HG03025 (cell line): ENCODE results near the gene SRRT.
A peak's percentile ranks its signal among the peaks of the same experiment; 100 is the strongest.

Experiments used
- ATAC-seq: cut with Tn5 transposase; IDR thresholded peaks from one replicate; pipeline ENCODE4 v1.9.1; 2021; ENCODE audit warnings: mild to moderate bottlenecking, moderate library complexity; ENCODE audit not compliant: unreplicated experiment, low FRiP score

Gene SRRT, protein sequence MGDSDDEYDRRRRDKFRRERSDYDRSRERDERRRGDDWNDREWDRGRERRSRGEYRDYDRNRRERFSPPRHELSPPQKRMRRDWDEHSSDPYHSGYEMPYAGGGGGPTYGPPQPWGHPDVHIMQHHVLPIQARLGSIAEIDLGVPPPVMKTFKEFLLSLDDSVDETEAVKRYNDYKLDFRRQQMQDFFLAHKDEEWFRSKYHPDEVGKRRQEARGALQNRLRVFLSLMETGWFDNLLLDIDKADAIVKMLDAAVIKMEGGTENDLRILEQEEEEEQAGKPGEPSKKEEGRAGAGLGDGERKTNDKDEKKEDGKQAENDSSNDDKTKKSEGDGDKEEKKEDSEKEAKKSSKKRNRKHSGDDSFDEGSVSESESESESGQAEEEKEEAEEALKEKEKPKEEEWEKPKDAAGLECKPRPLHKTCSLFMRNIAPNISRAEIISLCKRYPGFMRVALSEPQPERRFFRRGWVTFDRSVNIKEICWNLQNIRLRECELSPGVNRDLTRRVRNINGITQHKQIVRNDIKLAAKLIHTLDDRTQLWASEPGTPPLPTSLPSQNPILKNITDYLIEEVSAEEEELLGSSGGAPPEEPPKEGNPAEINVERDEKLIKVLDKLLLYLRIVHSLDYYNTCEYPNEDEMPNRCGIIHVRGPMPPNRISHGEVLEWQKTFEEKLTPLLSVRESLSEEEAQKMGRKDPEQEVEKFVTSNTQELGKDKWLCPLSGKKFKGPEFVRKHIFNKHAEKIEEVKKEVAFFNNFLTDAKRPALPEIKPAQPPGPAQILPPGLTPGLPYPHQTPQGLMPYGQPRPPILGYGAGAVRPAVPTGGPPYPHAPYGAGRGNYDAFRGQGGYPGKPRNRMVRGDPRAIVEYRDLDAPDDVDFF

DNA sequence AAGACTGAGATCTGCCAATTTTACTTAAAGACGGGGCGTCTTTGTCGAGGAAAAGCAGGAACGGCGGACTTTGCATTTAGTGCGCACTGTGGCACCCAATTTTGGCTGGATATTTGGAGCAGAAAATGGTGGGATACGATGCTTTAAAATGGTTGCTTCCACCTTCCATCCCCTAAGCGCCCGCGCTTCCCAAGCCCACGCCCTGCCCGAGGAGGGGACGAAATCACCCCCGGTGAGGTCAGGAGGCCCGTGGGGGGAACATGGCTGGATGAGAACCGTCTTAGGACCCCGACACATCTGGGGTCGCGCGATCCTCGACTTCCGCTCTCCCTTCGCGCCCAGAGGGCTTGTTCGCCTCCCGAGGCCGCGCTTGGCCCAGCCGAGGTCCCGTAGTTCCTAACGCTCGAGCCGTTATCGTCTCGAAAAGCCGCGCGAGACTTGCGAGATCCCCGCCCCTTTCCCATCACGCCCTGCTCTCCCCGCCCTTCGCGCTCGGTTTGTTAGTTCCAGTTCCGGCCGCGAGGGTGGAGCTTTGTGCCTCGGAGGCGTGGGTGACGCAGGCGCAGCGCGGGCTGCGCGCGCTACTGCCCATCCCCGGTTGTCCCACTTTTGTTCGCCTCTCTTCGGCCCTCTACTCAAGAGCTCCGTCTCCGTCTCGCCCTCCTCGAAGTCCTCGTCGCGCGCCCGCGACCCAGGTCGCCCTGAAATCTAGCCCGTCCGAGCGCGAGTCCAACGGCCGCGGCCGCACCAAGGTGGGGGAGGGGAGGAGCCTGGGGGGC, at the start of gene SRRT:
Gene SRRT, plus strand, starts transcription at position 527 of the 779 bp plus-strand sequence. CDS start 488 bp downstream, outside the sequence.
- peak; percentile 79 for ATAC-seq

- no peak for ATAC-seq
These were observed 49.7 kb upstream of the SRRT start for GRCh38 chr7:100825215-100825671.

DNA sequence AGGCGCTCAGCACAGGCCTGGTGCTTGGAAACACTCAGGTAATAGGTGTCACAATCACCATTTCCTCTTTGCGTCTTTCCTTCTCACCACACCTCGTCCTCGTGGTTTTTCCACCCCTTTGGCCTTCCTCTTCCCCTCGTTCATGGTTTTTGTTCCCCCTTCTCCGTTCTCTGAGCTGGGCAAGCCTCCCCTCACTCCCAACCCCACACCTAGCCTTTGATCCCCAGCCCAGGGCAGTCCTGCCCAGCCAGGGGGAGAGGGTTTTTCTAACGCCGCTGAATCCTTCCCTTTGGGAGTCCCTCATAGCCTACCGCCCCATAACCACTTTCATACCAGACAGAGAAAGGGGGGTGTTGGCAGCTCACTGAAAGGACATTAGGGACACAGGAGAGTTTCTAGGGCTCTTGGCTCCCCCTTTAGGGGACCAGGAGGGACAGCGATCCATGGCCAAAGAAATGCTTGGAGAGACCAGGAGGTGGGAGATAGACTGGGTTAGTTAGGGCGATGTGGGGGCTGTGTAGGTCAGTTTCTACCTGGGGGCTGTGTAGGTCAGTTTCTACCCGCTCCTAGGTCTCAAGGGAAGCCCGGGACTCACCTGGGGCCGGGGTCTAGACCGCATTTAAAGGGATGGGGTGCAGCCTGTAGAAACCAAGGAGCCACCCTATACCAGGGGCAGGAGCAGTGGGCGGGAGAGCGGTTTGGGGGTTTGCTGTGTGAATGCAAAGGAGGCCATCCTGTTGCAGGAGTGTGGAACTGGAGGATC, 49.0 kb upstream of the SRRT start:
- no peak for ATAC-seq

DNA sequence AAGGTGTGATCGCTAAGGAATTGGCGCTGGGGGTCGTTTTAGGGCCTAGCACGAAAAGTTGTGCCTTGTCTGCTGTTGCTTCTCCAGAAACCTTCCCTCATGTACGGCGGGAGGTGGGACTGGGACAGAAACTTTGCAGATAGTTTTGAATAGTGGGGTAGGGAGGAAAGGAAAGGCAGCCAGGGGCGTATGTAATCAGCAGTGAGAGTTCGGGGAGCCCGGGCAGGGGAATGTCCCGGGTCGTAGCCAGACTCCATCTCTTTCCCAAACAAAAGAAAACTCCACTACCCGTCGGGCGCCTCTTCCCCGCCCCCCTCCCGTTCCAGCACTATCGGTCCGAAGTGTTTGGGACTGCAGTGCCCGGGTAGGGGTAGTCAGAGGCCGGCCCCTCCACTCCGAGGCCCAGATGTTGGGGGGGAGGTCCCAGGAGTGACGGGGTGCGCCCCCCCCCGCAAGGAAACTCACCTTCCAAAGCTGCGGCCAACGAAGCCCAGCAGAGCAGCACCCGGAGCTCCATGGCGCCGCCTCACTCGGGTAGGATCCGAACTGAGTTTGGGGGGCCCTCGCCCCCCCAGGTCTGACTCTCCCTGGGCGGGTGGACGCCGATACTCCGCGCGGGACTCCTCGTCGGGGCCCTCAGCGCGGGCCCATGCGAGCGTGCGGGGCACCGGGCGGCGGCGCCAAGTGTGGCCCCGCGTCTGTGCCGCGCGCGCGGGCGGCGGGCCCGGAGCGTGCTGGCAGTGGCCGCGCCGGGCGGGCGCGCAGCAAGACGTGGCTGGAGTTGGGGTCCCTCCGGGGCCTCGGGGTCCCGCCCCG, 48.2 kb upstream of the SRRT start:
- ATAC-seq, result no peak

DNA sequence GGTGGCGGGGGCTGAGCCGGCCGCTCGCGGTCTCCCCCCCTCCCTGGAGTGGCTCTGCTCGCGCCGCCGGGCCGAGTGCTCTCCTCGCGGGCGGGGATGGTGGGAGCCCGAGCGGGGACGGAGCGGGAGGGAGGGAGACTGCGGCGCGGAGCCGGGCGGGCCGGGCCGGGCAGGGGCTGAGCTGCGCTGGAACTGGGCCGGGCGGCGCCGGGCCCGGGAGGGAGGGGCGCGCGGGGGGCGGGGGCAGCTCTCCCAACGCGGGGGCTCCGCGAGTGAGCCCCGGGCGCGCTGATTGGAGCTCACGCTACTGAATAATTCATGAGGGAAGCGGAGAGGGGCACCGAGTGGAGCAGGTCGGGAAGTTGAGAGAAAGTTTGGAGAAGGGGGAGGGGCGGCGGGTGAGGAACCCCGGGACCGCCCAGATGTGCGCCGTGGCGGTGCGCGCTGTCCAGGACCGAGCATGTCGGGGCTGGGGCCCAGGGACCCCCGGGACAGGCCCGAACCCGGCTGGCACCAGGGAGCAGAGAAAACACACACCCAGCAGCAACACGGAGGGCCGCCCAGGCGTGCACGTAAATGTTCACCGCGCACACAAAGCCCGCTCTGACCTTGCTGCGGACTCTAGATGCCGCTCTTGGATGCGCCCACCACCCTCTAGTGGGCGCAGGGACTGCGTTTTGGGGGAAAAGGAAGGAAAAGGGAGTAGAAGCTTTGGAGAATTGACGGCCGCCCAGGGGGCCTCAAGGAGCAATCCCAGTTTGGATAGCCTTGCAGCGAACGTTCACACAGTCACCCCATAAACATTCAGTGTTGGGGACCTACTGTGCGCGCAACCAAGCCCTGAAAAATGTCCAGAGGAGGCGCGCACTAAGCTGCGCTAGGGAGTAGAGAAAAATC, 47.3 kb upstream of the SRRT start, which contains the start of gene EPHB4:
Gene EPHB4, minus strand, starts transcription at position 194 of the 897 bp plus-strand sequence. CDS start 493 bp downstream, outside the sequence.
- ATAC-seq, result no peak

DNA sequence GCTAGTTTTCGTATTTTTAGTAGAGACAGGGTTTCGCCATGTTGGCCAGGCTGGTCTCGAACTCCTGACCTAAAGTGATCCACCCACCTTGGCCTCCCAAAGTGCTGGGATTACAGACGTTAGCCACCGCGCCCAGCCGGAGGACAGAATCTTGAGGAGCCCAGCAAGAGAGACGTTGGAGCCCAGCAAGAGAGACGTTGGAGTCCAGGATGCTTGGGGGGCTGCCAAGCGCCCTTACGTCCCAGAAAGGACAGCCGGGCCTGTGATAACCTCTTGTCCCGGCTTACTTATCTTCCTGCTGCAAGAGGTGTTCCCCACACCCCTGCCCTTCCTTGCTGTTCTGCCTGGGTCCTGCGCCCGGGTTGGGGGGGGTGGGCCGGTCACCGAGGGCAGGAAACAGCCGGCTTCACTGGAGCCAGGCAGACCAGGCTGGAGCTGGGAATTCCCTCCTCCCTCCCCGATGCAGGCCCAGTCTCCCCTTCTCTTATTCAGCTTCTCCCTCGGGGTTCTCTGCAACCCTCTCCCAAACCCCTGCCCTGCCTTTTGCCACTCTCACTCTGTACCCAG, 45.7 kb upstream of the SRRT start:
- no peak for ATAC-seq

- ATAC-seq, result no peak
These were observed 44.5 kb upstream of the SRRT start for GRCh38 chr7:100830396-100830795.

DNA sequence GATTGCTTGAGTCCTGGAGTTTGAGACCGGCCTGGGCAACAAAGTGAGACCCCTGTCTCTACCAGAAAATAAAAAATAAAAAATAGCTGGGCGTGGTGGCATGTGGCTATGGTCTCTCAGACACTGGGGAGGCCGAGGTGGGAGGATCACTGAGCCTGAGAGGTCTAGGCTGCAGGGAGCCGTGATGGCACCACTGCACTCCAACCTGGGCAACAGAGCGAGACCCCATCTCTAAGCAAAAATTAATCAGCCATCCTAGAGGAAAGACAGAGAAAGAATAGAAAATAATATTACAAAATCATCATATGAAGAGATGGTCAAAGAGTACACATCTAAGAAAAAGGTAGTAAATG, 42.6 kb upstream of the SRRT start:
- no peak for ATAC-seq

GRCh38 chr7:100835903-100836811, 38.7 kb upstream of the SRRT start:
- no peak for ATAC-seq

DNA sequence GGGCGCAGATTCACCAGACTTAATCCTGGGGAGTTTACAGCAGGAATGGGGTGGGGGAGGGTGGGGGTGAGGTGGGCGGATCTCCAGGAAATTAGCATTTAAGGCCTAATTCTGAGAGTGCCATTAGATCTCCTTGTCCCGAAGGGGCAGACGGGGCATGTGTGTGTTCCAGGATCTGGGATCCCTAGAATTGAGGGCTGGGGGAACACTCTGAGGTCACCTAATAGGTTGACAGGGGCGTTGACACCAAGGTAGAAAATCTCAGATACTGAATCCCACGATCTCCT, 38.1 kb upstream of the SRRT start:
- no peak for ATAC-seq

GRCh38 chr7:100837099-100837836, 37.6 kb upstream of the SRRT start:
- ATAC-seq, result peak; percentile 66

DNA sequence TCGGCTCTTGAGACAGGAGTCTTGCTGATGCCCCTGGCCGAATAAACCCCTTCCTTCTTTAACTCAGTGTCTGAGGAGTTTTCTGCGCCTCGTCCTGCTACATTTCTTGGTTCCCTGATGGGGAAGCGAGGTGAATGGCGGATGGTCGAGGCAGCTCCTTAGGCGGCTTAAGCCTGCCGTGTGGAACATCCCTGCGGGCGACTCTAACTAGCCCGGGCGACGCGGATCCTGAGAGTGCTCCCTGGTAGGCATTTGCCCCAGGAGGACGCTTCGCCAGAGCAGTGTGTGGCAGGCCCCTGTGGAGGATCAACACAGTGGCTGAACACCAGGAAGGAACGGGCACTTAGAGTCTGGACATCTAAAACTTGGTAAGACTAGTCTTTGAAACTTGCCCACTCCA, 35.5 kb upstream of the SRRT start:
- no peak for ATAC-seq

GRCh38 chr7:100840470-100841100, 34.3 kb upstream of the SRRT start:
- no peak for ATAC-seq

GRCh38 chr7:100847360-100847759, 27.5 kb upstream of the SRRT start:
- no peak for ATAC-seq

DNA sequence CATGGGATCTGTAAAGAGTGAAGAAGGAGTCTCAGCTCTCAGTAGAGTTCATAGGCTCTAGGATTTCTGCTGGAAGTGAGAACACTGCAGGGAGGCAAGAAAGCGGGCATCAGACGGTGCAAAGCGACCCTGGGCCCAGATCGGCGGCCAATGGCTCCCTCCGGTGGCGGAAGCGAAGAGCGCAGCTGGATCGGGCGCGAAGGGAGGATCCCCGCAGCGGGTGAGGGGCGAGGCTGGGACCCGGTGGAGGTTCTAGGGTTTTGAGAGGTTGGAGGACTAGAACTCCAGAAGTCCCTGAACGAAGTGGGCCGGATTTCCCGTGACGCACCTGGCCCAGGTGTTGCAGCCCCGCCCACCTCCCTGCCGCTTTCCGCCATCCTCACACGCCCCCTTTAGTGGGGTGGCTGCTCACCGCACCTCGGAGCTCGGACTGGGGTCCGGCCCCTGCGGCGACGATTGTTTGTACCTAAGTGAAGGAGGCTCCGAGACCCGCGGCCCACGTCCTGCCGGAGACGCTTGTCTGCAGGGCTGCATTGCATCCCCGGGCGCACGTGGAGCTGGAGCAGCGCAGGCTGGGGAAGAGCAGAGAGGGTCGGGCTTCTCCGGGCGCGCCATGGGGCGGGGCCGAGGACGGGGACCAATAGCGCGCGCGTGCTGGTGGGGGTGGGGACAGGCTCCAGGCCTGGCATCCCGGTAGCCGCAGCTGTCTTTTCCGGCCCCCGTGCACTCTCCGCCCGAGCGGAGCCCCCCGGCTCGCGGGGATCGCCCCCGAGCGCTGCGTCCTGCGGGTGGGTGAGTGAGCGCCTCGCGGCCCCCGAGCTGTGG, 22.6 kb upstream of the SRRT start, which contains the start of gene SLC12A9:
Gene SLC12A9, plus strand, starts transcription at position 666 of the 825 bp plus-strand sequence. CDS start 1,485 bp downstream, outside the sequence.
- ATAC-seq, result peak; percentile 92
